GM12878 (cell line): Measurements from ENCODE around the gene TULP1. TPM values are rescaled to one million over a fixed set of nuclear protein-coding genes. Genes with fewer than 3 reads are reported as not detected.

ENCODE experiments used
- ATAC-seq: fragments of 200-7000 bp; cut with Tn5 transposase; 3 replicates; pipeline ENCODE4 v1.9.1; 2020; ENCODE audit warnings: mild to moderate bottlenecking, moderate library complexity
- BruUV-seq: library from RNA; stranded (reverse); fragments of 400-500 nt; replicated peaks from 2 replicates; lab custom pipeline; 2021; lab: Mats Ljungman, UMichigan
- CTCF ChIA-PET: fragments of 300-600 bp; sonication (Branson Sonifier 250); formaldehyde crosslinking; extraction: SDS; loops from one replicate; lab custom pipeline; 2021; ENCODE audit warnings: inconsistent platforms; lab: Yijun Ruan, JAX
- POLR2A ChIA-PET: fragments of 350-600 bp; formaldehyde crosslinking; extraction: SDS; loops from one replicate; lab custom pipeline; 2021; ENCODE audit warnings: inconsistent platforms; lab: Charles Lee
- RAD21 ChIA-PET: fragments of 300-600 bp; sonication (Branson Sonifier 250); formaldehyde crosslinking; loops from one replicate; lab custom pipeline; 2023; ENCODE audit warnings: antibody characterized with exemption; ENCODE audit not compliant: unreplicated experiment; lab: Charles Lee
- SMC1A ChIA-PET: fragments of 300-600 bp; sonication (Branson Sonifier 250); formaldehyde crosslinking; loops from one replicate; lab custom pipeline; 2023; ENCODE audit not compliant: unreplicated experiment, uncharacterized antibody; lab: Charles Lee
- DNase-seq: peaks from one replicate; pipeline ENCODE4 v3.0.0-alpha.2; 2011; ENCODE audit warnings: low read depth, low spot score
- FAIRE-seq: peaks from 3 replicates; lab custom pipeline; 2011; peaks lifted over from hg19 to GRCh38; lab: Jason Lieb, UNC
- H2AFZ ChIP-seq: 2 replicates; pipeline ENCODE4 v1.6.0; 2011; ENCODE audit warnings: low read depth, low read length, control low read depth; ENCODE audit not compliant: control insufficient read depth
- H3K27ac ChIP-seq: 2 replicates; pipeline ENCODE4 v1.5.1; 2011; ENCODE audit warnings: control low read depth; ENCODE audit not compliant: control insufficient read depth, insufficient read depth
- H3K27me3 ChIP-seq, 2 experiments: replicated peaks in 1 of 2; 2 replicates each; pipeline versions ENCODE4 v1.6.0 to v1.6.1; 2011; ENCODE audit warnings: low read length in 1 of 2; ENCODE audit not compliant: control insufficient read depth in 2 of 2, insufficient read depth in 2 of 2
- H3K36me3 ChIP-seq, 2 experiments: 2 replicates each; pipeline ENCODE4 v1.5.1; 2011; ENCODE audit warnings: low read length in 1 of 2; ENCODE audit not compliant: control insufficient read depth in 2 of 2, insufficient read depth in 2 of 2
- H3K4me1 ChIP-seq: 2 replicates; pipeline ENCODE4 v1.6.1; 2011; ENCODE audit warnings: mild to moderate bottlenecking, low read length, moderate library complexity, mixed read lengths; ENCODE audit not compliant: control insufficient read depth, insufficient read depth
- H3K4me2 ChIP-seq: 2 replicates; pipeline ENCODE4 v1.6.0; 2011; ENCODE audit warnings: control low read depth; ENCODE audit not compliant: control insufficient read depth, insufficient read depth
- H3K4me3 ChIP-seq: fragments of 200-600 bp; sonication (generic); 2 replicates; pipeline ENCODE4 v1.5.1; 2016
- H3K79me2 ChIP-seq: 2 replicates; pipeline ENCODE4 v1.6.0; 2011; ENCODE audit warnings: low read length; ENCODE audit not compliant: control insufficient read depth, insufficient read depth
- H3K9ac ChIP-seq: 2 replicates; pipeline ENCODE4 v1.8.0; 2011; ENCODE audit warnings: low read length, control low read depth, mixed read lengths; ENCODE audit not compliant: control insufficient read depth, insufficient read depth
- H3K9me3 ChIP-seq: replicated peaks from 3 replicates; pipeline ENCODE4 v1.5.1; 2011; ENCODE audit warnings: mild to moderate bottlenecking, low read length; ENCODE audit not compliant: control insufficient read depth, insufficient read depth
- H4K20me1 ChIP-seq: 2 replicates; pipeline ENCODE4 v1.6.0; 2011; ENCODE audit not compliant: control insufficient read depth, insufficient read depth
- CHD2 ChIP-seq: IDR thresholded peaks from 2 replicates; pipeline ENCODE4 v1.6.1; 2011; ENCODE audit warnings: low read depth, low read length, improper control_type of control experiment, borderline replicate concordance
- HDAC6 ChIP-seq: fragments of 200-600 bp; sonication (generic); IDR thresholded peaks from one replicate; pipeline ENCODE4 v1.8.0; 2017; ENCODE audit warnings: antibody characterized with exemption; ENCODE audit not compliant: unreplicated experiment
- RAD51 ChIP-seq: fragments of 450-650 bp; IDR thresholded peaks from 2 replicates; pipeline ENCODE4 v1.6.1; 2016; ENCODE audit warnings: moderate library complexity, mild to moderate bottlenecking, inconsistent platforms
- RCOR1 ChIP-seq: conservative IDR thresholded peaks from 2 replicates; pipeline ENCODE4 v1.6.1; 2012; ENCODE audit warnings: low read depth, low read length, improper control_type of control experiment
- SMAD1 ChIP-seq: fragments of 450-650 bp; IDR thresholded peaks from 2 replicates; pipeline ENCODE4 v1.6.1; 2018; ENCODE audit warnings: mild to moderate bottlenecking, low read depth; ENCODE audit not compliant: partially characterized antibody
- SREBF1 ChIP-seq: IDR thresholded peaks from 2 replicates; pipeline ENCODE4 v1.6.1; 2012; ENCODE audit warnings: mild to moderate bottlenecking, low read length
- SRF ChIP-seq, 2 experiments: IDR thresholded peaks; 2 replicates each; pipeline ENCODE4 v1.6.1; 2011; ENCODE audit warnings: low read depth in 2 of 2, low read length in 2 of 2, mild to moderate bottlenecking in 1 of 2, moderate library complexity in 1 of 2
- ZBED1 ChIP-seq: IDR thresholded peaks from 2 replicates; pipeline ENCODE4 v1.6.1; 2016; ENCODE audit warnings: borderline replicate concordance
- WGBS: methylation state at CpG from one replicate; pipeline ENCODE4 v1.1.6; 2016; ENCODE audit warnings: low lambda C conversion rate; ENCODE audit not compliant: insufficient replicate concordance, insufficient coverage; ENCODE audit errors: missing lambda C conversion rate; 5-methylcytosine and 5-hydroxymethylcytosine counted together
- in situ Hi-C: fragments of 300-500 bp; cut with MboI; formaldehyde crosslinking; loops from 9 replicates; pipeline ENCODE4 v1.14.3; 2018; ENCODE audit warnings: mixed read lengths
- intact Hi-C: fragments of 100-400 bp; cut with micrococcal nuclease; formaldehyde crosslinking; loops from one replicate; pipeline ENCODE4 v1.14.2; 2022; ENCODE audit not compliant: unreplicated experiment
- polyA plus RNA-seq, 11 experiments: library from polyadenylated mRNA; depleted of rRNA in 4 of 11; unstranded in 6 of 11; stranded (reverse) in 5 of 11; fragments of >200 nt; fragmentation: Nextera tagmentation in 4 of 11; fragmentation: Illumina TruSeq in 1 of 11; extraction: Ambion mirVana in 4 of 11; extraction: Trizol in 1 of 11; gene quantifications; 1 replicate in 1 of 11; 2 replicates in 10 of 11; pipeline versions ENCODE4 v1.2.1 to v1.2.3, GENCODE V29; 2011 to 2016; ENCODE audit warnings: inconsistent platforms in 2 of 11, missing spikeins in 2 of 11, low read depth in 1 of 11
- total RNA-seq, 4 experiments: library from RNA; depleted of rRNA in 3 of 4; stranded (reverse); fragments of >200 nt in 3 of 4; fragmentation: Illumina TruSeq in 1 of 4; extraction: Trizol in 1 of 4; gene quantifications; 2 replicates each; pipeline versions ENCODE4 v1.2.1 to v1.2.3, GENCODE V29; 2013 to 2021
- TF ChIP-seq, protein P1 (sequence below): IDR thresholded peaks from 2 replicates; pipeline ENCODE4 v1.6.1; 2011; ENCODE audit warnings: low read depth, low read length, improper control_type of control experiment, borderline replicate concordance

TULP1 gene
- total and polyA plus RNA-seq, 10 of the 15 experiments (the other 5 are each of a cell fraction or from before 2014, with no cell fraction given), result not detected

DNA sequence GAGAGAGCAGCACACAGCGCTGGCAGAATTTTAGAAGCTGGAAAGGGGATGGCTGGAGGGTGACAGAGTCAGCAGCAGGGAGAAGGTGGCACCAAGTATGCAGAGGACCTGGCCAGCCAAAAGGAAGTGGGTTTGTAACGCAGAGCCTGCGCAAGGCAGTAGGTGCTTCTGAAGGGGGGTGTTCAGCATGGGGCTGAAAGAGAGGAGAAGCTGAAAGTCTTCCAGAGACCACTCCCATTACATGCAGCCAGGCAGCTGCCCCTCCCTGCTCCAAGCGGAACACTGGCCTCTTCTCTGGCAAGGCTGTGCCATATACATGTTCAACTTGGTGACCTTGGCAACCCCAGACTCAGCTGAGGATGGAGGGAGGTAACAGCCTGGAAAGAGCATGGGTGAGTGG, 42.1 kb upstream of the TULP1 start (continued):
- TF ChIP-seq SMAD1 (no peak), SREBF1 (no peak)

DNA sequence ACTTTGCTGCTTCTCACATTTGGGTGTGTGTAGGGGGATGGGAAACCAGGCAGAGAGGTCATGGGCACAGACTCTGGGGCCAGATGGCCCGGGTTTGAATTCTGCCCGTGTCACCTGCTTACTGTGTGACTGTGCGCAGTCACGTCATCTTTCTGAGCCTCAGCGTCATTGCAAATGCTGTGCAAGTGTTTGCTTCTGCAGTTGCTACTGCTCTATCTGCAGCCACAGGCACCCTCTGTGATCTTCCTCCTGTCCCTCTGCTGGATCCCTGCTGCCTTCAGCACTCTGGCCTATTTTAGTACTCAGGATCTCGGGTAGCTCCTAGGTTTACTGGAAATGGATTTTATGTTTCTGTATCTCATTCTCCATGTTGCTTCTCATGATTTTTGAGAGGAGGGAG, 40.6 kb upstream of the TULP1 start:
- ChIA-PET CTCF (interaction anchor here (0.6 to 3.7 kb wide), 5 partner anchors 9 to 550 kb away, joined by 3 to 19 read pairs (median 7); partner anchors contain the start of gene ARMC12), POLR2A (no interaction called here), SMC1A (interaction anchor here (0.6 kb wide), 1 partner anchor 10 kb away, joined by 3 read pairs; no protein-coding TSS in a partner anchor), RAD21 (interaction anchor here (1.0 kb wide), 1 partner anchor 183 kb away, joined by 3 read pairs; no protein-coding TSS in a partner anchor)
- no peak overlapping the region for H3K9ac ChIP-seq
- no TSS peak for BruUV-seq
- in situ Hi-C loops, result no loop called here
- intact Hi-C loops, result no loop called here
- DNase-seq, result no peak
- TF ChIP-seq HDAC6 (no peak), SRF (IDR thresholded peaks at IDR 0.05; ENCODE audit: low read depth in 2 of 2, low read length in 2 of 2) (no peak), CHD2 (no peak), ZBED1 (no peak), RCOR1 (no peak), RAD51 (no peak)
- TF ChIP-seq, protein P1, sequence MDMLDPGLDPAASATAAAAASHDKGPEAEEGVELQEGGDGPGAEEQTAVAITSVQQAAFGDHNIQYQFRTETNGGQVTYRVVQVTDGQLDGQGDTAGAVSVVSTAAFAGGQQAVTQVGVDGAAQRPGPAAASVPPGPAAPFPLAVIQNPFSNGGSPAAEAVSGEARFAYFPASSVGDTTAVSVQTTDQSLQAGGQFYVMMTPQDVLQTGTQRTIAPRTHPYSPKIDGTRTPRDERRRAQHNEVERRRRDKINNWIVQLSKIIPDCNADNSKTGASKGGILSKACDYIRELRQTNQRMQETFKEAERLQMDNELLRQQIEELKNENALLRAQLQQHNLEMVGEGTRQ, result no peak
- TF ChIP-seq, all 136 proteins: peak for 0
- ATAC-seq, result no peak
- 37% methylated on average over 6 of the region's 6 CpGs for WGBS
- Histone ChIP-seq H2AFZ (no peak overlapping the region), H3K36me3 (no peaks in the 10 kb centered on the region), H4K20me1 (no peaks in the 10 kb centered on the region), H3K4me2 (no peak overlapping the region), H3K4me3 (no peak overlapping the region), H3K4me1 (no peaks in the 10 kb centered on the region), H3K79me2 (no peaks in the 10 kb centered on the region), H3K9me3 (peaks cover 1% of the 10 kb centered on the region; the same call in 1 of the 3 replicates), H3K27me3 (no peaks in the 10 kb centered on the region), H3K27ac (no peak overlapping the region)
- no peak for FAIRE-seq
